HCT116 (cell line): ENCODE results near the gene CA10. TPM values are rescaled to one million over a fixed set of nuclear protein-coding genes. Genes with fewer than 3 reads are reported as not detected.

Experiments used
- ATAC-seq: fragments of 200-7000 bp; cut with Tn5 transposase; 2 replicates; pipeline ENCODE4 v1.9.1; 2020; ENCODE audit warnings: mild to moderate bottlenecking, moderate library complexity
- BruUV-seq: library from RNA; stranded (reverse); fragments of 400-500 nt; replicated peaks from 2 replicates; lab custom pipeline; 2021; lab: Mats Ljungman, UMichigan
- CTCF ChIA-PET: fragments of 300-600 bp; sonication (Branson Sonifier 250); formaldehyde crosslinking; loops from one replicate; lab custom pipeline; 2021; ENCODE audit warnings: antibody characterized with exemption; lab: Charles Lee
- POLR2A ChIA-PET: fragments of 300-600, 350-600 bp; sonication (Branson Sonifier 250); formaldehyde crosslinking; loops from one replicate; lab custom pipeline; 2021; ENCODE audit warnings: antibody characterized with exemption; lab: Charles Lee
- RAD21 ChIA-PET, 2 experiments: fragments of 300-600 bp; sonication (Branson Sonifier 250); formaldehyde crosslinking; loops; one replicate each; lab custom pipeline; 2023; ENCODE audit warnings: low total read pairs in 2 of 2; ENCODE audit not compliant: uncharacterized antibody in 2 of 2, unreplicated experiment in 2 of 2, low non-redundant PET in 1 of 2; lab: Charles Lee
- DNase-seq: peaks from one replicate; pipeline ENCODE4 v3.0.0-alpha.2; 2010; ENCODE audit warnings: low read depth, low spot score
- H2AFZ ChIP-seq: fragments of 200-600 bp; shearing (Covaris generic), sonication (generic); 2 replicates; pipeline ENCODE4 v1.6.1; 2017; ENCODE audit warnings: low read depth, mixed run types, mixed read lengths, antibody characterized with exemption, low read length; ENCODE audit not compliant: poor library complexity, severe bottlenecking
- H3K27ac ChIP-seq: 2 replicates; pipeline ENCODE4 v1.5.1; 2012; ENCODE audit warnings: low read depth, low read length
- H3K27me3 ChIP-seq: fragments of 200-600 bp; sonication (generic); 2 replicates; pipeline ENCODE4 v1.6.1; 2016; ENCODE audit warnings: mixed run types, low read length, mixed read lengths; ENCODE audit not compliant: insufficient read depth
- H3K36me3 ChIP-seq, 2 experiments: fragments of 200-500 bp in 1 of 2; fragments of 200-600 bp in 1 of 2; sonication (Bioruptor generic) in 1 of 2; sonication (generic) in 1 of 2; 2 replicates each; pipeline versions ENCODE4 v1.5.1 to v1.6.1; 2014 to 2016; ENCODE audit warnings: low read length in 2 of 2, inconsistent platforms in 1 of 2, mixed read lengths in 1 of 2, mixed run types in 1 of 2; ENCODE audit not compliant: insufficient read depth in 2 of 2, control insufficient read depth in 1 of 2
- H3K4me1 ChIP-seq, 2 experiments: fragments of 200-600 bp in 1 of 2; sonication (generic) in 1 of 2; 2 replicates each; pipeline versions ENCODE4 v1.5.1 to v1.6.1; 2012 to 2017; ENCODE audit warnings: low read length in 2 of 2, inconsistent platforms in 1 of 2, mild to moderate bottlenecking in 1 of 2, mixed read lengths in 1 of 2, mixed run types in 1 of 2, moderate library complexity in 1 of 2; ENCODE audit not compliant: insufficient read depth in 2 of 2, control insufficient read depth in 1 of 2
- H3K4me2 ChIP-seq: fragments of 200-600 bp; sonication (generic); 2 replicates; pipeline ENCODE4 v1.6.1; 2017; ENCODE audit warnings: mixed run types, low read length, mixed read lengths
- H3K4me3 ChIP-seq, 2 experiments: fragments of 200-600 bp in 1 of 2; sonication (generic) in 1 of 2; replicated peaks in 1 of 2; 2 replicates each; pipeline ENCODE4 v1.5.1; 2011 to 2016; ENCODE audit warnings: low read length in 2 of 2, control low read depth in 1 of 2, low read depth in 1 of 2, mild to moderate bottlenecking in 1 of 2, mixed read lengths in 1 of 2, mixed run types in 1 of 2
- H3K79me2 ChIP-seq: fragments of 200-600 bp; sonication (generic); 2 replicates; pipeline ENCODE4 v1.6.1; 2017; ENCODE audit warnings: mild to moderate bottlenecking, mixed run types, low read length, moderate library complexity, mixed read lengths; ENCODE audit not compliant: insufficient read depth
- H3K9ac ChIP-seq: fragments of 200-600 bp; sonication (generic); 2 replicates; pipeline ENCODE4 v1.6.1; 2016; ENCODE audit warnings: low read length, mixed read lengths
- H3K9me2 ChIP-seq: fragments of 200-600 bp; sonication (generic), shearing (Covaris generic); 2 replicates; pipeline ENCODE4 v1.6.1; 2017; ENCODE audit warnings: mixed run types, mild to moderate bottlenecking, moderate library complexity; ENCODE audit not compliant: insufficient read depth
- H3K9me3 ChIP-seq, 2 experiments: fragments of 200-500 bp in 1 of 2; fragments of 200-600 bp in 1 of 2; sonication (Bioruptor generic) in 1 of 2; sonication (generic) in 1 of 2; 2 replicates each; pipeline ENCODE4 v1.6.1; 2014 to 2017; ENCODE audit warnings: low read length in 2 of 2, mixed read lengths in 2 of 2, inconsistent platforms in 1 of 2, low read depth in 1 of 2, mild to moderate bottlenecking in 1 of 2, mixed run types in 1 of 2, moderate library complexity in 1 of 2; ENCODE audit not compliant: control insufficient read depth in 1 of 2, insufficient read depth in 1 of 2
- H4K20me1 ChIP-seq: fragments of 200-600 bp; sonication (generic), shearing (Covaris generic); 2 replicates; pipeline ENCODE4 v1.6.1; 2017; ENCODE audit warnings: mixed run types, mild to moderate bottlenecking, moderate library complexity; ENCODE audit not compliant: insufficient read depth
- CBX3 ChIP-seq: IDR thresholded peaks from 2 replicates; pipeline ENCODE4 v1.6.1; 2012; ENCODE audit warnings: low read depth
- CEBPB ChIP-seq: IDR thresholded peaks from 2 replicates; pipeline ENCODE4 v1.6.1; 2012; ENCODE audit warnings: low read depth
- CTCF ChIP-seq, 3 experiments: fragments of 200-600 bp in 1 of 3; sonication (generic) in 1 of 3; IDR thresholded peaks in 2 of 3; conservative IDR thresholded peaks in 1 of 3; 2 replicates each; pipeline ENCODE4 v1.5.1; 2012 to 2017; ENCODE audit warnings: low read depth in 2 of 3, low read length in 2 of 3, antibody characterized with exemption in 1 of 3, borderline replicate concordance in 1 of 3, control low read depth in 1 of 3, mild to moderate bottlenecking in 1 of 3, mixed read lengths in 1 of 3, mixed run types in 1 of 3, moderate library complexity in 1 of 3; ENCODE audit not compliant: insufficient read depth in 1 of 3
- EGR1 ChIP-seq: IDR thresholded peaks from 2 replicates; pipeline ENCODE4 v1.6.1; 2012; ENCODE audit warnings: low read depth
- ELF1 ChIP-seq: IDR thresholded peaks from 2 replicates; pipeline ENCODE4 v1.6.1; 2012; ENCODE audit warnings: low read depth, borderline replicate concordance
- EZH2 ChIP-seq: fragments of 200-600 bp; sonication (generic); IDR thresholded peaks from 2 replicates; pipeline ENCODE4 v1.6.1; 2017; ENCODE audit warnings: antibody characterized with exemption, mixed run types
- EZH2phosphoT487 ChIP-seq: fragments of 200-600 bp; IDR thresholded peaks from 2 replicates; pipeline ENCODE4 v1.6.1; 2018; ENCODE audit warnings: antibody characterized with exemption, borderline replicate concordance
- FOSL1 ChIP-seq: IDR thresholded peaks from 2 replicates; pipeline ENCODE4 v1.6.1; 2012; ENCODE audit warnings: low read depth
- JUND ChIP-seq: IDR thresholded peaks from 2 replicates; pipeline ENCODE4 v1.6.1; 2012
- MAX ChIP-seq: IDR thresholded peaks from 2 replicates; pipeline ENCODE4 v1.6.1; 2012
- RAD21 ChIP-seq: IDR thresholded peaks from 2 replicates; pipeline ENCODE4 v1.6.1; 2012; ENCODE audit warnings: low read depth, mild to moderate bottlenecking
- REST ChIP-seq: IDR thresholded peaks from 2 replicates; pipeline ENCODE4 v1.6.1; 2012; ENCODE audit warnings: low read depth
- SIN3A ChIP-seq: IDR thresholded peaks from 2 replicates; pipeline ENCODE4 v1.6.1; 2012; ENCODE audit warnings: low read depth
- SRF ChIP-seq: IDR thresholded peaks from 2 replicates; pipeline ENCODE4 v1.6.1; 2012; ENCODE audit warnings: low read depth
- TCF7L2 ChIP-seq: IDR thresholded peaks from 2 replicates; pipeline ENCODE4 v1.7.0; 2011; ENCODE audit warnings: borderline replicate concordance, inconsistent platforms; ENCODE audit not compliant: insufficient read depth, insufficient read length; ENCODE audit errors: extremely low read depth
- ZFX ChIP-seq: fragments of 450-650 bp; IDR thresholded peaks from 2 replicates; pipeline ENCODE4 v1.6.1; 2017
- intact Hi-C: fragments of 100-400 bp; cut with micrococcal nuclease; formaldehyde crosslinking; loops from 2 replicates; pipeline ENCODE4 v1.10.0; 2022
- total RNA-seq: library from RNA; stranded (reverse); gene quantifications from one replicate; pipeline ENCODE4 v1.2.1, GENCODE V29; 2021; ENCODE audit not compliant: unreplicated experiment

CA10 gene
- total RNA-seq, 1 experiment from 2014 or later: not detected

GRCh38 chr17:52207796-52208195 lies 49.3 kb upstream of the CA10 start (continued):
- TF ChIP-seq SIN3A (no peak), MAX (no peak), FOSL1 (no peak), JUND (no peak), ZFX (no peak), SRF (no peak), TCF7L2 (no peak), EZH2phosphoT487 (no peak)

GRCh38 chr17:52202520-52203080 lies 44.1 kb upstream of the CA10 start:
- BruUV-seq: no TSS peak
- TF ChIP-seq EZH2 (no peak), CEBPB (no peak), RAD21 (no peak), FOSL1 (no peak), CBX3 (no peak), EZH2phosphoT487 (no peak), CTCF (IDR thresholded peaks at IDR 0.05 in 2 of 3, conservative IDR thresholded peaks at IDR 0.05 in 1 of 3; ENCODE audit: borderline replicate concordance in 1 of 3, insufficient read depth in 1 of 3, low read depth in 2 of 3, low read length in 2 of 3) (no peak), ELF1 (no peak), EGR1 (no peak), REST (no peak)
- ATAC-seq (no peak), DNase-seq (no peak)
- H3K4me3 ChIP-seq: no peak overlapping the region
- POLR2A ChIA-PET: no interaction called here
- intact Hi-C loops: no loop called here
- H3K27ac ChIP-seq: no peak overlapping the region
- peaks cover 26 to 28% of the 10 kb centered on the region in 2 experiments; a peak in 2 of 4 replicates for H3K9me3 ChIP-seq
- H4K20me1 ChIP-seq: no peaks in the 10 kb centered on the region
- H3K36me3 ChIP-seq: no peaks in the 10 kb centered on the region
- no peaks in the 10 kb centered on the region for H3K27me3 ChIP-seq
- no peak overlapping the region for H2AFZ ChIP-seq
- H3K4me1 ChIP-seq: no peaks in the 10 kb centered on the region
- no peak overlapping the region for H3K9ac ChIP-seq
- no peak overlapping the region for H3K4me2 ChIP-seq
- RAD21 ChIA-PET: no interaction called here
- no peaks in the 10 kb centered on the region for H3K79me2 ChIP-seq
- CTCF ChIA-PET: no interaction called here
- H3K9me2 ChIP-seq: no peaks in the 10 kb centered on the region
